Activated T-cell treated with anti-CD3 and anti-CD28 coated beads, Interleukin-2, amount 50 U/mL, for 4 hours (primary cell): Measurements from ENCODE around the gene UNC5C. TPM values are rescaled to one million over a fixed set of nuclear protein-coding genes. Genes with fewer than 3 reads are reported as not detected.

Source experiments
- ATAC-seq, 2 donors: fragments of 200-7000 bp; cut with Tn5 transposase; one replicate each; pipeline ENCODE4 v1.10.0; 2021
- DNase-seq: peaks from one replicate; pipeline ENCODE4 v3.0.0-alpha.2; 2020
- H3K27me3 Mint-ChIP-seq: one replicate; pipeline ENCODE4 v1.8.0; 2021; ENCODE audit warnings: low read depth, mixed read lengths
- H3K36me3 Mint-ChIP-seq: one replicate; pipeline ENCODE4 v1.8.0; 2022; ENCODE audit warnings: mixed read lengths; ENCODE audit not compliant: insufficient read depth
- H3K4me1 Mint-ChIP-seq: one replicate; pipeline ENCODE4 v1.8.0; 2021; ENCODE audit warnings: low read depth, mixed read lengths
- H3K4me3 Mint-ChIP-seq: one replicate; pipeline ENCODE4 v1.8.0; 2021; ENCODE audit warnings: mild to moderate bottlenecking, moderate library complexity, mixed read lengths
- H3K9me3 Mint-ChIP-seq: one replicate; pipeline ENCODE4 v1.8.0; 2021; ENCODE audit warnings: mixed read lengths
- total RNA-seq, 3 donors: library from RNA; stranded (reverse); gene quantifications; one replicate each; pipeline ENCODE4 v1.2.1, GENCODE V29; 2021

Gene UNC5C
- total RNA-seq, 3 donors from 2014 or later: 0.08 TPM; not detected in 2

DNA sequence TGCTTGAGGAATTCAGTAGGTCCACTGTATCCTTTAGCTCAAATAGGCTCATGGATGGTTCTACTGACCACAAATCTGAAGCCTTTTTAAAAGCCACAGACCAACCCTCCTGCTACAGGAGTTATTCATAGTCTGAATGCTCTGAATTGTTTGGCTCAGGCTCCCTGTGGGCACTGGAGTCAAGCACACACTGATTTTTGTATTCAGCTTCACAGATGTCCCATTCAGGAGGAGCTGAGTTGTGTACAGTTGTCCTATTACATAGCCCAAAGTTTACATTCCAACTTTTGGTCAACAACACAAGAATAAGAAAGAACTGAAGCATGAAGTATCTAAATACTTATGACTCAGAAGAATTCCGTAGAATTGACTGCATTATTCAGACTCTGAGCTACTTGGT is 243.9 kb downstream of the UNC5C start:
- ATAC-seq: no peak
- H3K27me3 Mint-ChIP-seq: no peaks in the 10 kb centered on the region
- no peaks in the 10 kb centered on the region for H3K36me3 Mint-ChIP-seq
- H3K9me3 Mint-ChIP-seq: no peaks in the 10 kb centered on the region
- no peak overlapping the region for H3K4me3 Mint-ChIP-seq
- H3K4me1 Mint-ChIP-seq: no peaks in the 10 kb centered on the region
- DNase-seq: no peak

DNA sequence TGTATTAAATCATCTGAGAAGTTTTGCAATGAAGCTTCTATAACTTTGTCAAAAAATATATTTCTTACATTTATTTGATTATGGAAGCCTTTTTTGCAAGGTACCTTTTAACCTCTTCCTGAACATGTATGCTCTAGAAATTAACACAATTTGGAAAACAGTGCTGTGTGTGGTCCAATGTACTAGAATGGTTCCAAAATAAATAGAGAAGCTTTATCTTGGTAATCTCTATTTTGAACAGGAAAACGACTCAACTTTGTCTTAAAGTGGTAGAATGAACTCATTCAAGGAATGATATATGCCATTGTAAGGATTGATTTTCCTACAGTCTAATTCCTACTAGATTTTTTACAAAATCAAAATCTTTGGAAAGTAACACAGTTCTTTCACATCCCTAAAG is 248.5 kb downstream of the UNC5C start:
- Mint-ChIP-seq H3K36me3 (no peaks in the 10 kb centered on the region), H3K4me3 (no peak overlapping the region), H3K9me3 (peaks cover 12% of the 10 kb centered on the region), H3K27me3 (no peaks in the 10 kb centered on the region), H3K4me1 (no peaks in the 10 kb centered on the region)
- ATAC-seq (no peak), DNase-seq (no peak)

DNA sequence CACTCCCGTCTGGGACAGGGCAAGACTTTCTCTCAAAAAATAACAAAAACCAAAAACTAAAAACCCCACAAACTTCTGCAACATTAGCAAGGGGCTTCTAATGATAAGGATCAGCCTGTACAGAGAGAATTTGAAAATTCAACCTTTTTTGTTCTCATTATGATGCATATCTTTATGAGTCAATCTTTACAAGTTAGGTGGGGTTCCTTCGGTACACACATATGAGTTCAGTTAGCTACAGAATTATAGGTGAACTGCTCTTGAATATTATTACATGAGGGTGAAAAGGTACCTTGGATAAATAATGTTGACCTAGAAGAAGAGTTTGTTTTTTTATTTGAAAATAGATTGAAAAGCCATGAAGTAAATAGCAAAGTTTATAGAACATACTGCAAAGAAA is 252.7 kb downstream of the UNC5C start:
- Mint-ChIP-seq H3K4me1 (peaks cover 13% of the 10 kb centered on the region), H3K9me3 (peaks cover 12% of the 10 kb centered on the region), H3K27me3 (no peaks in the 10 kb centered on the region), H3K36me3 (no peaks in the 10 kb centered on the region), H3K4me3 (no peak overlapping the region)
- DNase-seq: no peak
- no peak for ATAC-seq

DNA sequence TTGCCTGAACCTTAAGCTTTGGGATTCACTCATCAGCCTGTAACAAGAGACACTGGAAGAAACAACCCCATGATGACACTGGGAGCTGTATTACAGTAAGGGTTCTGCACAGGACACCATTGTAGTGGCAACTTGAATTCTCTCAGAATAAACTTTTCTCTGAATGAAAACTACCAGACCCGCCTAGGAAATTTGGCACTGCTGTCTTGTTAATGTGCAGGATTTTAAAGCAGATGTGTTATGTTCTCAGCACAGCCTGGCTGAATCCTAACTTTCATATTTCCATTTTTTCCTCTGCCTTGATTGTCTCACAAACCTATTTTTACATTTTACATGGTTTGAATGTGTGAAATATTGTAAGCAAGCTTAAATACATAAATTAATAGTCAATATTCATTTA is 253.6 kb downstream of the UNC5C start:
- peaks cover 21% of the 10 kb centered on the region for H3K4me1 Mint-ChIP-seq
- H3K9me3 Mint-ChIP-seq: peaks cover 12% of the 10 kb centered on the region
- DNase-seq (no peak), ATAC-seq (no peak)
- H3K4me3 Mint-ChIP-seq: no peak overlapping the region
- H3K36me3 Mint-ChIP-seq: no peaks in the 10 kb centered on the region
- no peaks in the 10 kb centered on the region for H3K27me3 Mint-ChIP-seq

DNA sequence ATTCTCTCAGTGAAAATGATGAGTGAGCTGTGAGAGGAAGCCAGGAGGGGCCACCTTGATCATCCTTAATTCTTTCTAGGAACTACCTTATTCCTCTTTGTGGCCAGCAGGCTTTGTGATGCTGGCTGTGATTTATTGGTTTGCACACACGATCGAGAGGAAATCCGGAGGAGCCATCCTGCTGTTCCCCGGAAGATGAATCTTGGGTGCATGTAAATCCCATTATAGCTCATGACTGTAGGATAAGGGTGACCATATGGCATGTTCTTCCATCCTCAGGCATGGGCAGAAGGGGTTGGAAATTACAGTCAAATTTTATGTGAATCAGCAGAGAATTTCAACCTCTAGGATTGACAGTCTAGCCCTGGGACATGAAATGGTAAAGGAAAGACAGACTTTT is 254.5 kb downstream of the UNC5C start:
- Mint-ChIP-seq H3K4me1 (peaks cover 21% of the 10 kb centered on the region), H3K4me3 (no peak overlapping the region), H3K36me3 (no peaks in the 10 kb centered on the region), H3K27me3 (no peaks in the 10 kb centered on the region), H3K9me3 (peaks cover 6% of the 10 kb centered on the region)
- DNase-seq (no peak), ATAC-seq (no peak)

DNA sequence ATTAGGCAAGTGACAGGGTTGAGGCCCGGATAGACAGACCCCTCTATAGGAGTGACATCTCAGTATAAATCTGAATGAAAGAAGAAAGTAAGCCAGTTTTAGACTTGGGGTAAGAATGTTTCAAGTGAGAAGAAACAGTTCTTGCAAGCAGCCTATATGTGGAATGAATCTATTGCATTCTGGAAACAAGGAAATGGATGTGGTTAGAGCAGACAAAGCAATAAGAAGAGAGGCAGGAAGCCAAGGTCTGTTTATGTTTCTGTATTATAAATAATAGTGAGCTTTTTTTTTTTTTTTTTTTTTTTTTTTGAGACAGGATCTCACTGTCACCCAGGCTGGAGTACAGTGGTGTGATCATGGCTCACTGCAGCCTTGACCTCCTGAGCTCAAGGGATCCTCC is 255.8 kb downstream of the UNC5C start:
- Mint-ChIP-seq H3K4me1 (peaks cover 23% of the 10 kb centered on the region), H3K9me3 (no peaks in the 10 kb centered on the region), H3K4me3 (no peak overlapping the region), H3K27me3 (no peaks in the 10 kb centered on the region), H3K36me3 (no peaks in the 10 kb centered on the region)
- no peak for ATAC-seq
- DNase-seq: no peak

DNA sequence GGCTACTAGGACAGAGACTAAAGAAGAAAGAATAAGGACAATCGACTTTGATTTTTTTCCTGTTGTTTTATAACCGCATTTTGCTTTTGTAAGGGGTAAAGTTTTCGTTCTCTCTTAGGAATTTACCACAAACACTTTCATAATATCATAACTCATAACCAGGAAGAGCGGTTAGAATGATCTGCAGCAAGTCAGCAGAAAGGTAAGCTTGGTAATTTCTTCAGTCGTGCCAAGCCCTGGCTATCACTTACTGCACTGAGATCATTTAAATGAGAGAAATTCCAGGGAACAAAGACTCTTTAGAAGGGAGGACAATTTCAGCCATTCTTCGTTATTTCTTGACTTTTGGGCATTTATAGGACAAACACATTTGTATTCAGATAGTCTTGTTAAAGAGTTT is 258.1 kb downstream of the UNC5C start:
- Mint-ChIP-seq H3K27me3 (no peaks in the 10 kb centered on the region), H3K36me3 (no peaks in the 10 kb centered on the region), H3K4me1 (peaks cover 23% of the 10 kb centered on the region), H3K4me3 (no peak overlapping the region), H3K9me3 (no peaks in the 10 kb centered on the region)
- DNase-seq: no peak
- no peak for ATAC-seq

DNA sequence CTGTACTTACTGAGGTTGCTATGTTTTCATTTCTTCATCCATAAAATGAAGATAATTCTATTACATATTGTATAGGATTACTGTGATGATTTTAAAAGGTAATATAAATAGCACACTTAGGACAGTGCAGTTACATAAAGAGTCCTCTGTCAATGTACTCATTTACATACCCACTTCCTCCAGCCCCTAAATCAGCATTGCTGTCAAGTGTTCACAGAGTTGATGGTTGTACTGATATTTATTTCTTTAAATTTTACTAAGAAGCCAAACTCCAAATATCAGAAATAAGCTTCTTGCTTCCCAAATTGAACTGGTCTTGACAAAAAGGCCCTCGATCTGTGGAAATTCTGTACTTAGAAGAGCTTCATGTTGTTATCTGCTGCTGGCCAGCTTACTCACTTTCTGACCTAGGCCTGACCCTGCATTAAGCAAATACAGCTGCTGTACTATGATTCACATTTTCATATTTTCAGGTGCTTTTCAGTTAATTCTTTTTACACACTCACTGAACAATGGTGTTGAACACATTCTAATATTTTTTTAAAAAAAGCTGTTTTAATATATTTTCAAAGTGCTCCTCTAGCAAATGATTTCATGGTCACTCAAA is 259.6 kb downstream of the UNC5C start:
- H3K4me1 Mint-ChIP-seq: peaks cover 21% of the 10 kb centered on the region
- H3K36me3 Mint-ChIP-seq: no peaks in the 10 kb centered on the region
- no peak for DNase-seq
- H3K27me3 Mint-ChIP-seq: no peaks in the 10 kb centered on the region
- no peaks in the 10 kb centered on the region for H3K9me3 Mint-ChIP-seq
- ATAC-seq: no peak
- H3K4me3 Mint-ChIP-seq: no peak overlapping the region

DNA sequence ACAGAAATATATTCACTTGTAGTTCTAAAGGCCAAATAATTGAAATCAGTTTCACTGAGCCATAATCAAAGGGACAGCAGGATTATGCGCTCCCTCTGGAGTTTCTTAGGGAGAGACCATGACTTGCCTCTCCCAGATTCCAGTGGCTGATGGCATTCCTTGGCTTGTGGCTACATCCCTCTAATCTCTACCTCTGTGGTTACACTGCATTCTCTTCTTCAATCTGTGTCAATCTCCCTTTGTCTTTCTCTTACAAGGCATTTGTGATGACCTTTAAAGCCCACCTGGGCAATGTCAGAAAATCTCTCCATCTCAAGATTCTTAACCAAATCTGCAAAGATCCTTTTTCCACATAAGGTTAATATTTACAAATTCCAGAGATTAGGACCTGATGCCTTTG is 260.2 kb downstream of the UNC5C start:
- no peak for ATAC-seq

DNA sequence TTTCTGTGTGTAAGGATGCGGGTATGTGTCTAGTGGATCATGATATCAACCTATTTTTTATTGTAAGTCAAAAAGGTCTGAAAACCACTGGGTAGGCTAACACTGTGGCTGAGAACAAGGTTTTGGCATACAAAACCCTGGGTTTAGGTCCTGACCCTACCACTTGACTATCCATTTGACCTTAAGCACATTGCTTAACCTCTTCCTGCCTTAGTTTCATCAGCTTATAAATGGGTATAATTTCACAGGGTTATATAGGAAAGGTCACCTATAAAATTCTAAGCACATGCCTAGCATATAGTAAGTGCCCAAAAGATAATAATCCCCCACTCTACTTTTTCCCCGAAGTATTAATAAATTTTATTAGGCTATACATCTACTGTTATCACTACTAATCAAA is 263.0 kb downstream of the UNC5C start:
- Mint-ChIP-seq H3K27me3 (no peaks in the 10 kb centered on the region), H3K4me3 (no peak overlapping the region), H3K9me3 (peaks cover 12% of the 10 kb centered on the region), H3K4me1 (peaks cover 8% of the 10 kb centered on the region), H3K36me3 (no peaks in the 10 kb centered on the region)
- ATAC-seq (no peak), DNase-seq (no peak)

More for the DNA sequence above, 260.2 kb downstream of the UNC5C start:
- no peaks in the 10 kb centered on the region for H3K36me3 Mint-ChIP-seq
- peaks cover 17% of the 10 kb centered on the region for H3K4me1 Mint-ChIP-seq
- no peaks in the 10 kb centered on the region for H3K9me3 Mint-ChIP-seq
- no peaks in the 10 kb centered on the region for H3K27me3 Mint-ChIP-seq
- DNase-seq: no peak
- no peak overlapping the region for H3K4me3 Mint-ChIP-seq

DNA sequence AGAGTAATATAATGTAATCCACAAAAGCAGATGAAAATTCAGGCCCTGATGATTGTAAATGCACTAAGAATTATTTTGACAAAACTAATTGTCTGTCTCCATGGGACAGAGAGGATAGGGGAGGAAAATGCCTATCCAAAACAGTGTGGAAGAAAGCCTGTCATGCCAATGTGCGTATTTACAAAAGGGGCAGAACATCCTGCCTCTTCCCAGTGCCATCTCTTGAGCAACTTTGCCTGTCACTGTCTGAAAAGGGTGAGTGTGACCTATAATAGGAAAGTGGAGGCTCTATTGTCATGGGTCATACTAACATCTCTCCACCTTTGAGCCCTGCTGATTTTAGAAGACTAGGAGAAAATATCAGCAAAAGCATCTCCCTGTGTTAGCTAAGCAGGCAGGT is 264.1 kb downstream of the UNC5C start:
- Mint-ChIP-seq H3K4me3 (no peak overlapping the region), H3K36me3 (no peaks in the 10 kb centered on the region), H3K4me1 (peaks cover 2% of the 10 kb centered on the region), H3K9me3 (peaks cover 16% of the 10 kb centered on the region), H3K27me3 (no peaks in the 10 kb centered on the region)
- DNase-seq (no peak), ATAC-seq (no peak)

DNA sequence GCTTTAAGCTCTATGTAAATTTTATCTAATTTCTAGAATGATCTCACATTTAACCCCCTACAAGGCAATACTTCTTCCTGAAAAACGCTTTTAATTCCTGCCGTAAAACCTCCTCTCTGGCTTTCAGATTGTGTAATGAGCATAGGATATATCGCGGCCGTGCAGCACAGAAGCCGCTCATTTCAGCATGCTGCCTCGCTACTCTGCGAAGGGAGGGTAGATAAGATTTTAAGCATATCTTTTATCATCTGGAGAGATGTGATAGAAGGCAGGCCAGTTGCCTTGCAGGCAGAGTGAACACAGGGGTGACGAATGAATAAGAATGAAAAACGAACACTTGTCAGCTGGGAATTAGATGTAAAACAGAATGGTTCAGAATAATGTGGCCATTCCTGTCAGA is 265.5 kb downstream of the UNC5C start:
- peaks cover 16% of the 10 kb centered on the region for H3K9me3 Mint-ChIP-seq
- no peaks in the 10 kb centered on the region for H3K27me3 Mint-ChIP-seq

DNA sequence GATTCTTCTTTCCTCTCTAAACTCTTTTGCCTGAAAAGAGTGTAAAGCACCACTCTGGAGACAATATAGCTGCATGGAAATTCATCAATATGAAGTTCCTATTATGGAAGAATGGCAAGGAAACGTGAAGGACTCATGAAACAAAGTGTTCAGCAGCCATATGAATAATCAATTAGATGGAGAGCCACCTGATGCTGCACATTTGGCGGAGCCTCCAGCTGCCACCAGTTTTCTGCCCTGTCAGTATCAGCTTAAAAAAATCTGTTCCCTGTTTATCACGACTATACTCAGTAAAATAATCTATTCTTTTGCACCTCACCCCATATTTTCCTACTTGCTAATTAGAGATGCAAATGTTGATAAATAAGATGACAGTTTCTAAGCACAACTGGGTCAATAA is 276.0 kb downstream of the UNC5C start:
- no peaks in the 10 kb centered on the region for H3K27me3 Mint-ChIP-seq
- DNase-seq (no peak), ATAC-seq (no peak)
- no peaks in the 10 kb centered on the region for H3K4me1 Mint-ChIP-seq
- no peak overlapping the region for H3K4me3 Mint-ChIP-seq
- no peaks in the 10 kb centered on the region for H3K36me3 Mint-ChIP-seq
- no peaks in the 10 kb centered on the region for H3K9me3 Mint-ChIP-seq

More for the DNA sequence above, 265.5 kb downstream of the UNC5C start:
- Mint-ChIP-seq H3K4me3 (no peak overlapping the region), H3K36me3 (no peaks in the 10 kb centered on the region), H3K4me1 (no peaks in the 10 kb centered on the region)
- no peak for ATAC-seq
- no peak for DNase-seq

DNA sequence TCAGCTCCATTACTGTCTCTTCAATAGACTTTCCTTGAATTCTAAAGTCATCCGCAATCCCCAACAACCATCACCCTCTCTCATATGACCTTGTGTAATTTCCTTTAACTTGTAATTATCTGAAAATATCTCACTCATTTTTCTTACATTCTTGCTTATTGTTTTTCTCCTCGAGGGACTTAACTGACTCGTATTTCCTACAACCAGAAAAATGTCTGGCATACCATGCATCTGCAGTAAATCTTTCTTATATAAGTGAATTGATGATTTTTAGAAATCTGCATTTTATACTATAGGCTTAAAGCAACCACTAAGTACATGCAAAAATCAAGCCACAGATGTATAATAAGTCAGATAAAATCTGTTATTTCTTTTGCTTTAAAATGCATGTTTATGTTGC is 276.7 kb downstream of the UNC5C start:
- Mint-ChIP-seq H3K4me1 (no peaks in the 10 kb centered on the region), H3K36me3 (no peaks in the 10 kb centered on the region), H3K4me3 (no peak overlapping the region), H3K27me3 (no peaks in the 10 kb centered on the region), H3K9me3 (no peaks in the 10 kb centered on the region)
- ATAC-seq (no peak), DNase-seq (no peak)

DNA sequence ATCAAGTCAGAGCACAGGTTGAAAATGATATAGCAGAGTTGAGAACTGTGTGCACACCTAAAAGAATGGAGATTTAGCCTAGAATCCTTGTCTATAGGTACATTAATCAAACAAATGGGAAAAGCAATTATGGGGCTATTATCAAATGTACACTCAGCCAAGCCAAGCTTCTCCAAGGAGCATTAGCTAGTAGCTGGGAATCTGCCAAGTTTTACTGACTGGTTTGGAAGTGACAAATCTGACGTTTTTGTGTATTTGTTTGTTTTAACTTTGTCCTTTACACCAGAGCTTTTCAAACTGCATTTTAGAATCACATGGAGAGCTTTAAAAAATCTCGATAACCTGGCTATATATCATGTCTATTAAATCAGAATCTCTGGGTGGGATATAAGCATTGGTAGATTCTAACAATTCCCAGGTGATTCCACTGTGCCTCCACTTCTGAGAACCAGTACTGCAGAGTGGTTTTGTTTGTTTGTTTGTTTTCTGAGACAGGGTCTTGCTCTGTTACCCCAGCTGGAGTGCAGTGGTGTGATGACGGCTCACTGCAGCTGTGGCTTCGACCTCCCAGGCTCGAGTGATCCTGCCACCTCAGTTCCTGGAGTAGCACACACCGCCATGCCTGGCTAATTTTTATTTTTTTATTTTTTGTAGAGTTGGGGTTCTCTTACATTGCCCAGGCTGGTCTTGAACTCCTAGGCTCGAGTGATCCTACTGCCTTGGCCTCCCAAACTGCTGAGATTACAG is 279.8 kb downstream of the UNC5C start:
- no peaks in the 10 kb centered on the region for H3K9me3 Mint-ChIP-seq

More for the DNA sequence above, 279.8 kb downstream of the UNC5C start:
- no peak overlapping the region for H3K4me3 Mint-ChIP-seq
- DNase-seq (no peak), ATAC-seq (no peak)
- no peaks in the 10 kb centered on the region for H3K36me3 Mint-ChIP-seq
- H3K4me1 Mint-ChIP-seq: no peaks in the 10 kb centered on the region
- H3K27me3 Mint-ChIP-seq: no peaks in the 10 kb centered on the region
